ENCODE data around the gene IFT25.
"Not testable (repeated sequence)": the region's sequence is repeated elsewhere in the genome, so short reads cannot be mapped to it uniquely, and the experiment has no call there.

The IFT25 gene

GRCh38 chr1:53893999-53894636 lies 51.4 kb downstream of the IFT25 start, which contains the start of gene DIO1:
Gene DIO1 (plus strand): TSS chr1:53894187. CDS start chr1:53894211, 24 bp downstream.
- TF ChIP-seq TAF1 (IDR thresholded peaks at IDR 0.05; ENCODE audit: borderline replicate concordance, low read depth, low read length) (no peak), POLR2AphosphoS5 (IDR thresholded peaks at IDR 0.05; ENCODE audit: low read depth, low read length) (no peak), POLR2A (IDR thresholded peaks at IDR 0.05; ENCODE audit: low read depth, low read length) (no peak)
- no peak for DNase-seq (ENCODE audit: insufficient read length)
- no peak for FAIRE-seq

GRCh38 chr1:53892911-53893310 lies 52.6 kb downstream of the IFT25 start:
- no peak for TF ChIP-seq POLR2A (IDR thresholded peaks at IDR 0.05; ENCODE audit: low read depth, low read length)
- no peak for TF ChIP-seq TAF1 (IDR thresholded peaks at IDR 0.05; ENCODE audit: borderline replicate concordance, low read depth, low read length)
- no peak for TF ChIP-seq POLR2AphosphoS5 (IDR thresholded peaks at IDR 0.05; ENCODE audit: low read depth, low read length)
- DNase-seq (ENCODE audit: insufficient read length) (no peak), FAIRE-seq (no peak)

GRCh38 chr1:53891678-53892077 lies 53.8 kb downstream of the IFT25 start:
- no peak for TF ChIP-seq TAF1 (IDR thresholded peaks at IDR 0.05; ENCODE audit: borderline replicate concordance, low read depth, low read length)
- no peak for TF ChIP-seq POLR2AphosphoS5 (IDR thresholded peaks at IDR 0.05; ENCODE audit: low read depth, low read length)
- TF ChIP-seq POLR2A (IDR thresholded peaks at IDR 0.05; ENCODE audit: low read depth, low read length): no peak
- FAIRE-seq: no peak
- DNase-seq (ENCODE audit: insufficient read length): no peak

- FAIRE-seq (peak; percentile 24), DNase-seq (ENCODE audit: insufficient read length) (no peak)
- no peak for TF ChIP-seq TAF1 (IDR thresholded peaks at IDR 0.05; ENCODE audit: borderline replicate concordance, low read depth, low read length)
- TF ChIP-seq POLR2AphosphoS5 (IDR thresholded peaks at IDR 0.05; ENCODE audit: low read depth, low read length): no peak
- TF ChIP-seq POLR2A (IDR thresholded peaks at IDR 0.05; ENCODE audit: low read depth, low read length): no peak
These were observed 54.5 kb downstream of the IFT25 start for GRCh38 chr1:53891018-53891417.

GRCh38 chr1:53890522-53890941 lies 55.0 kb downstream of the IFT25 start:
- no peak for TF ChIP-seq POLR2A (IDR thresholded peaks at IDR 0.05; ENCODE audit: low read depth, low read length)
- no peak for TF ChIP-seq POLR2AphosphoS5 (IDR thresholded peaks at IDR 0.05; ENCODE audit: low read depth, low read length)
- TF ChIP-seq TAF1 (IDR thresholded peaks at IDR 0.05; ENCODE audit: borderline replicate concordance, low read depth, low read length): no peak
- DNase-seq (ENCODE audit: insufficient read length): no peak
- no peak for FAIRE-seq

- DNase-seq (ENCODE audit: insufficient read length) (peak; percentile 82), FAIRE-seq (peak; percentile 86)
- TF ChIP-seq POLR2A (IDR thresholded peaks at IDR 0.05; ENCODE audit: low read depth, low read length): peak; percentile 66; the same call in 1 of the 2 replicates
- TF ChIP-seq POLR2AphosphoS5 (IDR thresholded peaks at IDR 0.05; ENCODE audit: low read depth, low read length): 0 out of 2 replicates have a peak, but pooled peaks have one; percentile 33
- TF ChIP-seq TAF1 (IDR thresholded peaks at IDR 0.05; ENCODE audit: borderline replicate concordance, low read depth, low read length): no peak
These were observed 55.9 kb downstream of the IFT25 start, which contains the start of gene YIPF1 for GRCh38 chr1:53889304-53890298. Gene YIPF1 (minus strand): TSS chr1:53889797. CDS start chr1:53888937, 860 bp downstream.

GRCh38 chr1:53888681-53889080 lies 56.8 kb downstream of the IFT25 start:
- DNase-seq (ENCODE audit: insufficient read length) (no peak), FAIRE-seq (no peak)
- no peak for TF ChIP-seq POLR2AphosphoS5 (IDR thresholded peaks at IDR 0.05; ENCODE audit: low read depth, low read length)
- no peak for TF ChIP-seq POLR2A (IDR thresholded peaks at IDR 0.05; ENCODE audit: low read depth, low read length)
- no peak for TF ChIP-seq TAF1 (IDR thresholded peaks at IDR 0.05; ENCODE audit: borderline replicate concordance, low read depth, low read length)

- not testable (repeated sequence) for DNase-seq (ENCODE audit: insufficient read length); FAIRE-seq
These were observed 61.9 kb downstream of the IFT25 start for GRCh38 chr1:53883600-53883999.

GRCh38 chr1:53881853-53882252 lies 63.6 kb downstream of the IFT25 start:
- DNase-seq (ENCODE audit: insufficient read length); FAIRE-seq: not testable (repeated sequence)

GRCh38 chr1:53878492-53879105 lies 66.9 kb downstream of the IFT25 start:
- no peak for TF ChIP-seq POLR2AphosphoS5 (IDR thresholded peaks at IDR 0.05; ENCODE audit: low read depth, low read length)
- TF ChIP-seq POLR2A (IDR thresholded peaks at IDR 0.05; ENCODE audit: low read depth, low read length): no peak
- no peak for TF ChIP-seq TAF1 (IDR thresholded peaks at IDR 0.05; ENCODE audit: borderline replicate concordance, low read depth, low read length)
- no peak for DNase-seq (ENCODE audit: insufficient read length)
- FAIRE-seq: no peak

GRCh38 chr1:53875150-53875549 lies 70.3 kb downstream of the IFT25 start:
- FAIRE-seq; DNase-seq (ENCODE audit: insufficient read length): not testable (repeated sequence)

Measured in GM12892 (cell line).